Esophagus squamous epithelium (tissue), 4 donors: ENCODE measurements around the gene THUMPD2.

ENCODE experiments used
- POLR2A ChIP-seq, 4 donors: fragments of 450-650 bp; IDR thresholded peaks; one replicate each; pipeline ENCODE4 v1.6.1; 2017; ENCODE audit warnings: antibody characterized with exemption in 4 of 4, mild to moderate bottlenecking in 4 of 4, moderate library complexity in 3 of 4
- TF ChIP-seq, protein P1 (sequence below), 6 experiments: fragments of 450-650 bp in 4 of 6; fragments of 200-600 bp in 2 of 6; sonication (generic) in 2 of 6; IDR thresholded peaks; one replicate each; pipeline ENCODE4 v1.5.1; 2016 to 2019; ENCODE audit warnings: antibody characterized with exemption in 6 of 6, mild to moderate bottlenecking in 4 of 6, moderate library complexity in 4 of 6

DNA sequence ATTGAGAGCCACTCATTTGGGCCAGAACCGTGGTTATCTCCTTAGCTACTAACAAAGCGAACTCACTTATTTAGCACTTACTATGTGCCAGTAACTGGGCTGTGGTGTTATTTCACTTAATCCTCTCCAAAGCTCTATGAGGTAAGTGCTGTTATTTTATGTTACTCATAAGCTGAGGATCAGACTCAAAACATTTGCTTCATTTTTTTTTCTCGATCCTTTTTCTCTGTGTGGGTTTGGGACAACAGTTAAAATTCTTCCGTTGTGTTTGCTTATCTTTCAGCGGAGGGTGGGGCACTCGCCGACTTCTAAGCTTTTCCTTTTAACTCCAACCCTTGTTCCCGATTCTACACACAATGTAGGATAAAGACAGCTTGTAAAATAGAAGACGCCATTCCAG, 60.6 kb downstream of the THUMPD2 start:
- TF ChIP-seq, protein P1, sequence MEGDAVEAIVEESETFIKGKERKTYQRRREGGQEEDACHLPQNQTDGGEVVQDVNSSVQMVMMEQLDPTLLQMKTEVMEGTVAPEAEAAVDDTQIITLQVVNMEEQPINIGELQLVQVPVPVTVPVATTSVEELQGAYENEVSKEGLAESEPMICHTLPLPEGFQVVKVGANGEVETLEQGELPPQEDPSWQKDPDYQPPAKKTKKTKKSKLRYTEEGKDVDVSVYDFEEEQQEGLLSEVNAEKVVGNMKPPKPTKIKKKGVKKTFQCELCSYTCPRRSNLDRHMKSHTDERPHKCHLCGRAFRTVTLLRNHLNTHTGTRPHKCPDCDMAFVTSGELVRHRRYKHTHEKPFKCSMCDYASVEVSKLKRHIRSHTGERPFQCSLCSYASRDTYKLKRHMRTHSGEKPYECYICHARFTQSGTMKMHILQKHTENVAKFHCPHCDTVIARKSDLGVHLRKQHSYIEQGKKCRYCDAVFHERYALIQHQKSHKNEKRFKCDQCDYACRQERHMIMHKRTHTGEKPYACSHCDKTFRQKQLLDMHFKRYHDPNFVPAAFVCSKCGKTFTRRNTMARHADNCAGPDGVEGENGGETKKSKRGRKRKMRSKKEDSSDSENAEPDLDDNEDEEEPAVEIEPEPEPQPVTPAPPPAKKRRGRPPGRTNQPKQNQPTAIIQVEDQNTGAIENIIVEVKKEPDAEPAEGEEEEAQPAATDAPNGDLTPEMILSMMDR (IDR thresholded peaks at IDR 0.05): no peak
- no peak for TF ChIP-seq POLR2A (IDR thresholded peaks at IDR 0.05)
